ENCODE results near the gene ZNF606.

The ZNF606 gene

DNA sequence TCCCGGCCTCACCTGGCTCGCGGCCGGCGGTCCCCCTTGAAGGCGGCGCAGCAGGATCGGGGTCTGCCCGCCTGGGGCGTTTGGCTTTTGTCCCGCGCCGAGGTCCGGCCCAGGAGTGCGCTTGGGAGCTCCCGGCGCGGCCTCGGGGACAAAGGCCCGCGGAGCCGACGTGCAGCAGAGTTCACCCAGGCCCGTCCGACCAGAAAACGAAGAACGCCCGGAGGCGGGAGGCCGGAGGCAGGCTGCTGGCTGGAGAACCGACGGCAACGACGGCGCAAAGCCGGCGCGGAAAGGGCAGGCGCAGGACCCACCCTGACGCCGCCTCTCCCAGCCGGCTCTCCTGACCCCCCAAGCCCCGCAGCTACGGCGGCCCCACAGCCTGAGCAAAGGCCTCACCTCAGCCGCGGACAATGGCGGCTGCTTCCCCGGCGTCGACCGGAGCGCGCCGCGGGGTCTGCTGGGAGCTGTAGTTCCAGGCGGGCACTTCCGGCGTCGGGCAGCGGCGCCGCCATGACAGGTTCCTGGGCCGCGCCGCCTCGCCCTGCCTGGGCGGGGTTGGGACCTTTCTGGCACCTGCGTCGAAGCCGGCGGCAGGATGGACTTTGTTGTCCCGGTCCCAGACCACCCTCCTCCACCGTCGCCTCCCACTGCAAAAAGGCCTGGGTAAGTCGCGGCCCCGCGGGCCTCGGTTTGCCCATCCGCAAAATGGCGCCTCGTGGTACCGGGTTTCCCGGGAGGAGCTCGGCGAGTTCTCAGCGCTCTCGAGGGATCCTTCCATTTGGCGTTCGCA, at the start of gene ZNF606:
TSS of gene ZNF606 (minus strand) at position 437 of the 790 bp plus-strand sequence. CDS start 1,501 bp downstream, outside the sequence.
- peak; percentile 78 for DNase-seq

DNA sequence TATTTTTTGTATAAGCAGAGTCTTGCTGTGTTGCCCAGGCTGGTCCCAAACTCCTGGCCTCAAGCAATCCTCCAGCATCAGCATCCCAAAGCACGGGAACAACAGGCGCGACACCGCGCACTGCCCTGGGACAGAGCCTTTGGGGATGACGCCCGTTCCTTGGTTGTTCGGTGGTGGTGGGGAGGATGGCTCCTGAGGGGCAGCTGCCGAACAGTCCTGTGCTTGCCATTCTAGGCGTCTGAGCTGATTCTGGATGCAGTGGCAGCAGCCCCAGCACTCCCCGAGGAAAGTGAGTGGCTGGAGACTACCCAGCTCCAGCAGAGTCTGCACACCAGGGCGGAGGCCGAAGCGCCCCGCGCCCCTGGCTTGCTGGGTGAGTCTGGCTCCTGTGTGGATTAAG, 49.6 kb upstream of the ZNF606 start:
- DNase-seq = no peak

DNA sequence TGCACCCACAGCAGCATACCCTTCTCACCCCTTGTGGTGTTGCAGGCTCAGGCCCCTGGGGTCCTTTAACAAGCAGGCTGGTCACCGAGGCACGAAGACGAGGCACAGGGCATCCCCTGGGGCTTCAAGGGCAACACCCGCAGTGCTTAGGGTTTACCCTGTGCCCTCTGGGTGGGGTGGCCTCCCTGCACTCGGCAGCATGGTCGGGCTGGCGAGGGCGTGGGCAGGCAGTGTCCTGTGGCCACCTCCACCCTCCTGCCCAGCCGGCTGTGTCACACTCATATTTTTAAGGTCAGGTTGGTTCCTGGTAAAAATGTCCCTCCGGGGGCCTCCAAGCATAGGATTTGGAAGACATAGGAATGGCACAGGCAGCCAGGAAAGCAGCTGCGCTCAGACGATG, 45.1 kb upstream of the ZNF606 start:
- DNase-seq = no peak

DNA sequence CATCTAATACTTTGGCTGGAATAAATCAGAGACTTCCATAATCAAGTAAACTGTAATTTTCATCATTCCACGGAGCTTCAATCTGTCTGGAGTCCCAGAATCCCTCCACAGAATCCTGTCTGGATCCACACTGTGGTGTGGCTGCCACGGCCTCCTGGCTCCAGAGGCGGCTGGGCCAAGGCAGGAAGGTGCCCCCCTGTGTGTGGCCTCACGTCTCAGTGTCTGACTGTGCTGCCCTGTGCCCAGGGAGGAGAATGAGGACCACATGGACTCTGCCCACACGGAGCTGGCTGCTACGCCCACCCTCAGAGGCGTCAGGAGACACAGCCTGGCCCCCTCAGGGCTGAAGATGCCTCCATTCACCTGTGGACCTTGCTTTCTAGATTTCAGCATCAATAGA, 44.2 kb upstream of the ZNF606 start:
- DNase-seq = no peak

DNA sequence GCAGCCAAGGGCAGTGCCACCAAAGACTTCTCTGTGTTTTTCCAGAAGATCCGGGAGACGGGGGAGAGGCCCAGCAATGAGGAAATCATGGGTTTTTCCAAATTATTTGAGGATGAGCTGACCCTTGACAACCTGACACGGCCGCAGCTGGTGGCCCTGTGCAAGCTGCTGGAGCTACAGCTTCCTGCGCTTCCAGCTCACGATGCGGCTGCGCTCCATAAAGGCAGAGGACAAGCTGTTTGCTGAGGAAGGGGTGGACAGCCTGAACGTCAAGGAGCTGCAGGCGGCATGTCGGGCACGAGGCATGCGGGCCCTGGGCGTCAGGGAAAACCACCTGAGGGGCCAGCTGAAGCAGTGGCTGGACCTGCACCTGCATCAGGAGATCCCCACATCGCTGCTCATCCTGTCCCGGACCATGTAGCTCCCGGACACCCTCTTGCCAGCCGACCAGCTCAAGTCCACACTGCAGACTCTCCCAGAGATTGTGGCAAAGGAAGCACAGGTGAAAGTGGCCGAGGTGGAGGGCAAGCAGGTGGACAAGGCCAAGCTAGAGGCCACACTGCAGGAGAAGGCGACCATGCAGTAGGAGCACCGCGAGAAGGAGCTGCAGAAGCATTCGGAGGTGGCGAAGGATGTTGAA, 42.9 kb upstream of the ZNF606 start:
- no peak for DNase-seq

DNA sequence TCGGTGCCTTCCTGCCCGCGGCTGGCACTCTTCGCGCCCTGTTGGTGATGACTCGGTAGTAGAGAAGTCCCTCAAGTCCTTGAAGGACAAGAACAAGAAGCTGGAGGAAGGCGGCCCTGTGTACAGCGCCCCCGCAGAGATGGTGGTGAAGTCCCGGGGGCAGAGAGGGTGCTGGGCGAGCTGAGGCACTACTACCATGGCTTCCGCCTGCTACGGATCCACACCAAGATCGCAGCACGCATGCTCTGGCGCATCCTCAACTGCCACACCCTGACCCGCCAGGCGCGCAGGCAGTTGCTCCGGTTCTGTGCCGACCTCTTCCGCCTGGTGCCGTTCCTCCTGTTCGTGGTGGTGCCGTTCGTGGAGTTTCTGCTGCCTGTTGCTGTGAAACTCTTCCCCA, 42.3 kb upstream of the ZNF606 start:
- DNase-seq = no peak

DNA sequence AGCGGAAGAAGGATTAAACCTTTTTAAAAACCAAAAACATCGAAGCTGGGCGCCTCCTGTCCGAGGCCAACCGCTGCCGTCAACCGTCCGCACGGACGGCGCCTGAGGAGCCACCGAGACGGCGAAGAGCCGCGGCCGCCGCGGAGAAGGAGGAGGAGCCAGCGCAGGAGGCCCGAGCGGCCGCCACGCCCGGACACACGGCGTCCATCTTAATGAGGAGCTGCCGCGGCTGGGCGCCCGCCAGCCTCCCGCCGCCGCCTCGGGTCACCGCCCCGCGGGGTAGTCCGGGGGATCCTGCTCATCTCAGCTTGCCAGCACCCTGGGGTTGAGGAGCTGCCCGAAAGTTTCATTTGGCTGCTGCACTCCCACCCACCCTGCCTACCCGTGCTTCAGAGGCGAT, 41.8 kb upstream of the ZNF606 start:
- DNase-seq = no peak

DNA sequence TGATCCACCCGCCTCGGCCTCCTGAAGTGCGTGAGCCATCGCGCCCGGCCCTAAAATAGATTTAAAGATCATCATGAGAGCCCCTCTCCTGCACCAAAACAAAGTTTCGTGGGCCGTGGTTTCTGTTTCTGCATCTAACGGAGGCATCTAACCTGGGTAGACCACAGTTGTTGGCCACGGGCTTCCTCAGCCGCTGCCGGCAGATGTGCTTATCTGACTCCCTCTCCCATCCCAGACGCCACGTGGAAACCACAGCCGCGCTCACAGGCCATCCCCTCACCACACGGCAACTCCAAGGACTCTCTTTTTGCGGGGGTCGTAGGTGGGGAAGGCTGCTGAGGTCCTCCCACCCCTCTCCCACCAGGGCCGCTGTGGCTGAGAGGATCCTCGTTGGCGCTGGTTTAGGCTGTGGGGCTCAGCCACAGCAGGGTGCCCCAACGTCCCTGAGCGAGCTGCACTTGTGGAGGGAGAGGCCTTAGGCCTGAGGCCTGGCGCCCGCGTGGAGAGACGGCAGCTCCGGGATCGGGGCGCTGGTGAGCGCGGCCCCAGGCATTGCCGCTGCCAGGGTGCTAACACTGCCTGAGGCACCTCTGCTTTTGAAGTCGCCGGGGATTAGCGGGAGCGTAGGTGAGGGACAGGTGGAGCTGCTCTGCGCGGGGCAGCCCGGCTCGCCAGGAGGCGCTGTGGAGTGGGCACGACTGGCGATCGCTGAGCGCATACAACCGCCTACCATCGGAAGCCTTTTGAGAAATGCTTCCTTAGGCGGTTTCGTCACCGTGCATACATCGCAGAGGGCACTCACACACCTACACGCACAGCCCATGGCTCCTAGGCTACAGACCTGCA, 40.1 kb upstream of the ZNF606 start:
- no peak for DNase-seq

DNA sequence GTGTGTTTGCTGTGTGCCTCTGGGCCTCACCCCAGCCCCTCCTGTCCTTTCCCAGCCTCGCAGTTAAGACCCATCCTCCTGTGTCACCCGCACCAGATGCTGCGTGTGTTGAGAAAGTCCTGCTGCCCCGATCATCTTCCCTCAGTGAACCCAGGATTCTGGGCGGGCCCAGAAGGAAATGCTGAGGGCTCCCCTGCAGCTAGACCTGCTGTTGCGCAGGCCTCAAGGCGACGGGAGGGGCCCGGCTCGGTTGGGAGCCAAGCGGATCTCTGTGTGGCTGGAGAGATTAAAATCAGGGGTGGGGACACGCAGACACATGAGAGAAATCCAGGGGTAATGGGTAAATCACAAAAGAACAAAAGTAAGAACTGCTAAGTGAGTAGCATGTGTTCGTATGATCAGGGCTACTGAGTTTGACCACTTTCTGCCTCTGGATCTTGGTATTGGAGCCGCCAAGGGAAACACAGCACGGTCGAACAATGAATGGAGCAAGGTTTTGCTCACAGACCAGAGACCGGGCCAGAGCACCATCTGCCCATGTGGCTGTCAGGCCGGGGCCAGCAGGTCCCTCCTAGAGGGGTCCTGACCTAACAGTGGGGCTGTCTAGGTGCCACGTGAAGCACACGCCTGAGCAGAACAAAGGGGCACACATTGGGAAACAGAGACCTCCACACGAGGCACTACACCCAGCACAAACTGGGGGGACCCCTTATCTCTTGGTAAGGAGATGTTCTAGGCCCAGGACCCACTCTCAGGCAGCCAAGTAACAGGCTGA, 38.3 kb upstream of the ZNF606 start:
- DNase-seq = no peak

DNA sequence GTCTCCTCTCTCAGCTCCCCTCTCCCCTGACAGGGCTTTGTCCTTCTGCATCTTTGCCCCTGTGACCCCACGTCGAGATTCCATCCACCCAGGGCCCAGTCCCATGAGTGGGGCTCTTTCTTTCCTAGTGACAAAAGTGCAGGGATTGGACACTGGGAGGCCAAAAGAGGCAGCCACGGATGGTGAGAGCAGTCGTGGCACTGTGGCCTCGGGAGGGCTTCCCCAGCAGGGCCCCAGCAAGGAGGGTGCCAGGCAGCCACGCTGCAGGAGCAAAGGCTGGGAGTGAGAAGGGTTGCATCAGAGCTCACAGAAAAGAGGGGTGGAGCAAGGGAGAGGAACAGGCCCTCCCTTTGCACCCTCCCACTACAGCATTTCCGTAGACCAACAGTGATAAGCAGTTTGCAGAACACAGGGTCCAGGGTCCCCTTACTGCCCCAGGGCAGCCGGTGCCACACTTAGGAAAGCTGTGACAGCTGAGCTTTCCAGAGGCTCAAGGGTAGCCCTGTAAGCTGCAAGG, 36.1 kb upstream of the ZNF606 start:
- DNase-seq = no peak

DNA sequence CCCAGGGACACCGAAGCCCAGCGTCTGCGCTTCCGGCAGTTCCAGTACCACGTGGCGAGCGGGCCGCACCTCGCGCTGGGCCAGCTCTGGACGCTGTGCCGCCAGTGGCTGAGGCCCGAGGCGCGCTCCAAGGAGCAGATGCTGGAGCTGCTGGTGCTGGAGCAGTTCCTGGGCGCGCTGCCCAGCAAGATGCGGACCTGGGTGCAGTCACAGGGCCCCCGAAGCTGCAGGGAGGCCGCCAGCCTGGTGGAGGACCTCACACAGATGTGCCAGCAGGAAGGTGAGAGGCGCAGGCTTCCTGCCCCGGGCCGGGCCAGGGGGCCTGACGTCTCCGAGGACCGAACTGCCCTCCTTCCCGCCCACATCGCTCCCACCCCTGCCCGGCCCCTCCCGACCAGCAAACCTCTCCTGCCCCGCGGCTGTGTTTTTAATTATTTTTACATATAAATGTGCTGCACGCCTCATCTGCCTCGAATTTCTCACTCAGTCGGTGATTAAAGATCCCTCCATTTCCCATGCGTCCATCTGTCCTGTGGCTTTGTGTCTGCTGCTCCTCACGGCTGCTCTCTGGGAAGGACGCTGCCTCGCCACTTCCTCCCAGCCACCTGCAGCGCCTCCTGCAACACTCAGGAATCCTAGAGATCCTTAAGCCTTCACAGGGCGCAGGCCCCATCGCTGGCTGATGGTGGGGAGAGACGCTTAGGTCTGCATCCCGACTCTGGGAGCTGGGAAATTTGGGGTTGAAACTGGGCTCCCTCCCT, 35.5 kb upstream of the ZNF606 start:
- no peak for DNase-seq

DNA sequence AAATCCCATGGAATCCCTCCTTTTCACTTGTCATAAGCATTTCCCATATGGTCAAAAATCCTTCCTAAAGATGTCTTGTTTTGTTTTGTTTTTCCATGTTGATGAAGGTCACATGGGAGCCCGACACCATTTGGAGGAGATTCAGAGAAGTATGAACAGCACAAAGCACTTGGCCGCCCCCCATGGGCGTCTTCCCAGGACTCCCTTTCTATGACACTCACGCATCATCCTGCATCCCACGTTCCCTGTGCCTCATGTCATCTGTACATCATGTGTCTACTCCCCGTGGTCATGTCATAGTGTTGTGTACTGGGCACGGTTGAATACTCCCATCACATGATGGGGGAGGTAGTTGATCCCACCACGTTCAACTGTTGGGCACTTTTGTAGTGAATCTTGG, 33.2 kb upstream of the ZNF606 start:
- DNase-seq = no peak

DNA sequence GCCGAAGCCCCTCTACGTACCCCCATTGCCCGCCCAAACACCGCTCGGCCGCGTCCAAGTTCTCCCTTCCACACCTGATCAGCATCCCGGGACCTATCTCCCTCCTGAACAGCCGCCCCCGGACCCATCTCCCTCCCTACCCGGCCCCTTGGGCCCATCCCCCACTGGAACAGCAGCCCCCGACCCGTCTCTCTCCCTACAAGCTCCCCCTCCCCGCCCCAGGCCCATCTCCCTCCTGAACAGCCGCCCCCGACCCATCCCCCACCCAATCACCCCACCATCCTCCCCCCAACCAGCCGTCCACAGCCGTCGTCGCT, 31.8 kb upstream of the ZNF606 start:
- no peak for DNase-seq

DNA sequence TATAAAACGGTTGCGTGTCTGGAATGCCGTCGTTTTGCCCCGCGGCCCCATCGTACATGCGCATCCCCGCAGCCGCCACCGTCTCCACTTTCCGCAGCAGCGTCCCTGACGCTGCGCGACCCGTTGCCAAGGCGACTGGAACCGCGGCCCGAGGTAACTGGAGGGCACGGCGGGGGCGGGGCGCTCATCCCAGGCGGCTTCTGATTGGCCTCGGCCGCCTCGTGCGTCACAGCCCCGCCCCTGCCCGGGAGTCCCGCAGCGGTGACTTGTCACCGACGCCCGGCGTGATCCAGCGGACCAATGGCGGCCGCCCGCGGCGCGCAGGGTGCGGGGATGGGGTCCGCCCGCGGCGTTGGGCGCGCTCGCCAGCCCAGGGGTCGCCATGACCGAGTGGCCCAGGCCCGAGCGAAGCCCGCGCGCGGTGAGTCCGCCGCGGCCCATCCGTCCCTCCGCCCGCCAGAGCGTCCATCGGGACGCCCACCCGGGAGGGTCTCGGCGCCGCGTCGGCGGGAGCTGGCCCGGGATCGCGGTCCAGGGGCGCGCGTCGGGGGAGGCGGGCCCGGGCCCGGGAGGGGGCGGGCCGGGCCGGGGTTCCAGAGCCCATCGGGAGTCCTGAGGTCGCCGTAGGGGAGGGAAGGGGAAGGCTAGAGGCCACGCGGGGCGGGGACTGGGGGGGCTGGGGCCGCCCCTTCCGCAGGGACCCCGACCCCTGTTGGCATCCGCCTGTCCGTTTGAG, 31.3 kb upstream of the ZNF606 start, which contains the start of gene ZSCAN1:
TSS of gene ZSCAN1 (plus strand) at position 285 of the 736 bp plus-strand sequence. CDS start 3,812 bp downstream, outside the sequence.
- DNase-seq = no peak

DNA sequence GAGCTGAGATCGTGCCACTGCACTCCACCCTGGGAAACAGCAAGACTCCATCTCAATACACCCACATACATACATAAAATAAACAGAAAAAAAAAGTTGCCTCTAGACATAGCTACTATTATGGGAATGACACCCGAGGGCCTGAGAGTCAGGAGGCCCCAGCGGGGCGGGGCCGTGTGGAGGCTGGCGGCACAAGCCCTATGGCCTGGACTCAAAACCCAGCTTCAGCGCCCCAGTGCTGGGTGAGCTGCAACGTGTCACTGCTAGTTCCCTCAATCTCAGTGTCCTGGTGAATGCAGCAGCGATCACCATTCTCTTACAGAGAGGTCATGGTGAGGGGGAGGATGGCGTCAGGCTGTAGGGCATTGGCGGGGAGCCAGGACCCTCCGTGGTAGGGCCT, 22.0 kb upstream of the ZNF606 start:
- DNase-seq = no peak

DNA sequence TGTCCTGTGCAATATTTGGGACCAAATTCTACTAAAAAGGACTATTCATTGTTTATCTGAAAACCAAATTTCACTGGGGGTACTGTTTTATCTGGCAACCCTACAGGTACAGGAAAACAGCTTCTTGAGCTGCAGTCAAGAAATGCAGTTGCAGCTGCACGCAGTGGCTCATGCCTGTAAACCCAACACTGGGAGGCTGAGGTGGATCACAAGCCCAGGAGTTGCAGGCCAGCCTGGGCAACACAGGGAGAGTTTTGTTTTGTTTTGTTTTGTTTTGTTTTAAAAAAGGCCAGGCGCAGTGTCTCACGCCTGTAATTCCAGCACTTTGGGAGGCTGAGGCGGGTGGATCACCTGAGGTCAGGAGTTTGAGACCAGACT, 19.7 kb upstream of the ZNF606 start:
- no peak for DNase-seq

DNA sequence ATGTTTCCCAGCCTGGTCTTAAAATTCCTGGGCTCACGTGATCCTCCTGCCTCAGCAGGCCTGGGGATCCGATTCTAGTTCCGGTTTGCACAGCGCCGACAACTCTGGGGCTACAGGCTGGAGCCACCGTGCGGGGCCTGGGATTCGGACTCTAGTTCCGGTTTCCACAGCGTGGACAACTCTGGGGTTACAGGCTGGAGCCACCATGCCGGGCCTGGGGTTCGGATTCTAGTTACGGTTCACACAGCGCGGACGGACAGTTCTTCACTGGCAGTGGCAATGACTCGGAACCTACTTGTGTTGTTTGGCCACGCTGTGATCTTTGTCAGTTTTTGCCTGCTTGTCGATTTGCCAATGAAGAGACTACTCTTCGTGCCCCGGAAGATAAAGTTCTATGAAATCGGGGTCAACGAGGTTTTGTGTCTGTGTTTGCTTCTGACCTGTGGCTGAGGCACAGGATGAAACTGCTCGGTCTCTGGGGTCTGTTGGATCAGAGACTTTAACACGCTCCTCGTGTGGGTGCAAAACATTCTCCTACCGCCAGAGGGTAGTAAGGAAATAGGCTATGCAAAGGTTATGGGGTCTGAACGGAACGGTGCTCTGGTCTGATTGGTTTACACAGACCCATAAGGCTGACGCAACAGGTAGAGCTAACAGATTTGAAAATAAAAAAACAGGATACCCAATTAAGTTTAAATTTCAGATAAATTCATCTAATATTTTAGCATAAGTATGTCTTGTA, 19.1 kb upstream of the ZNF606 start:
- DNase-seq = peak; percentile 1

DNA sequence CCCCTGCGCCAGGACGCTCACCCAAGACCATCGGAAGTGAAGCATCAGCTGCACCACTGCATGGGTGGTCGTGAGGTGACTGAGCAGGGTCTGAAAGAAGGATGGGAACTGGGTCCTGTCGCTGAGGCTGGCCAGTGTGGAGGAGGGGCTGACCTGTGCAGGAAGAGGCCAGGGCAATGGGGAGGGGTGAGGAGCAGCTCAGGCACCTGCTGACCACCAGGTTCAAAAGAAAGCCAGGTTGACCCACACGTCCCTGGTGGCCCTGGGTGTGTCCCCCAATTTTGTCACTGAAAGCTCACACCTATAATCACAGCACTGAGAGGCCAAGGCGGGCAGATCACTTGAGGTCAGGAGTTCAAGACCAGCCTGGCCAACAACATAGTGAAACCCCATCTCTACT, 17.5 kb upstream of the ZNF606 start:
- no peak for DNase-seq

DNA sequence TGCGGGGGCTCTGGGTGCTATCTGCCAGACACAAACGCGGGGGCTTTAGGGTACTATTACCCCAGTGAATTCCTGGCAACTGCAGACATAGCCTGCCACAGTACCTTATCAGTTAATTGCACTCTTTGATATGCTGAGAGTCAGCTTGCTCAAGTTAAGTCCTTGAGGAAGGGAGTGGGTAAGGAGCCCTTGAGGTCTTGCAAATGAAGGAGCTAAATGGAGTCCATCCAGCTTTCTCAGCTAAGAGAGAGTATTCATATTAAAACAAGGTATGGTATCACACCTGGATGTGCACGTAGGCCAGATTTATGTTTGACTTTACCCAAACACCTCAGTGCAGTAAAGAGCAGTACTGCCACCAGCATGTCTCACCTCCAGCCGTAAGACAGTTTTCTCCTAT, 11.5 kb upstream of the ZNF606 start:
- no peak for DNase-seq

DNA sequence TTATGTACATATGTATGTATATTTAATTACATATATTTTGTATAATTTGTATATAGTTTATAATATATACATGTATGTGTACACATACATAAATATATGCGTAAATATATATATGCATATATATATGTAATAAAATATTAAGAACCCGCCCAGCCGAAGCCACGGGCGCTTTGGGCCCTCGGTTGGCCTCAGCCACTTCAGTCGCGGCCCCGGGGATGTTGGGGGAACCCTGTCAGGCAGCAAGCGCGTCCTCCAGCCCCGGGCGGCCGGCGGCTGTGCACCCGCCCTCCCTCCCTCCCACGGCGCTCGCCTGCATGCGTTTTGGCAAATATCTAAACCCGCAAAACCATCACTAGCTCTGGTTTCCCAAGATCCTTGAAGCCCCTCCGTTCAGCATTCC, 7.9 kb upstream of the ZNF606 start:
- no peak for DNase-seq
